GM12864 (cell line): ENCODE data around the gene HMGA1.

Source experiments
- DNase-seq: peaks from one replicate; pipeline ENCODE4 v3.0.0-alpha.2; 2011; ENCODE audit warnings: low read depth
- H3K4me3 ChIP-seq: 2 replicates; pipeline ENCODE4 v1.5.1; 2011; ENCODE audit warnings: mild to moderate bottlenecking, low read depth, low read length, control low read depth
- TF ChIP-seq, protein P1 (sequence below): IDR thresholded peaks from 2 replicates; pipeline ENCODE4 v1.5.1; 2011; ENCODE audit warnings: low read depth, mild to moderate bottlenecking, moderate library complexity, low read length, control low read depth, inconsistent platforms; ENCODE audit errors: missing control alignments

Gene HMGA1

DNA sequence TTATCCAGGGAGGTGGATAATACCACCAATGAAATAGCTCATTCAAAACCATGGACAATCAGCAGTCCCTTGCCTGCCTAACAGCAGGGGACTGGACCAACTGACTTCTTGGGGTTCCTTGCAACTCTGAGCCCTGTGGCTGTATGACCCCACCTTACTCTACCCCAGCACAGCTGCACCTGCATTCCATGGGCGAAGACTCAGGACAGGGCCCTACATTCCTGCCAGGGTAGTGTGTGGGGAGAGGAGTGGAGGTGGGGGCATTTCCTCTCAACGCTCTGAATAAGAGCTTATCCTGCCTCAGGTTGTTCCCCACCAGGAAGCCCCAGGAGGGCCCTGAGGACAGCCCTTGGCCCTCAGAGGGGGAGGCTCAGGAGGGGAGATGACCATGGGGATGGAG, 30.8 kb upstream of the HMGA1 start:
- no peak for DNase-seq
- TF ChIP-seq, protein P1, sequence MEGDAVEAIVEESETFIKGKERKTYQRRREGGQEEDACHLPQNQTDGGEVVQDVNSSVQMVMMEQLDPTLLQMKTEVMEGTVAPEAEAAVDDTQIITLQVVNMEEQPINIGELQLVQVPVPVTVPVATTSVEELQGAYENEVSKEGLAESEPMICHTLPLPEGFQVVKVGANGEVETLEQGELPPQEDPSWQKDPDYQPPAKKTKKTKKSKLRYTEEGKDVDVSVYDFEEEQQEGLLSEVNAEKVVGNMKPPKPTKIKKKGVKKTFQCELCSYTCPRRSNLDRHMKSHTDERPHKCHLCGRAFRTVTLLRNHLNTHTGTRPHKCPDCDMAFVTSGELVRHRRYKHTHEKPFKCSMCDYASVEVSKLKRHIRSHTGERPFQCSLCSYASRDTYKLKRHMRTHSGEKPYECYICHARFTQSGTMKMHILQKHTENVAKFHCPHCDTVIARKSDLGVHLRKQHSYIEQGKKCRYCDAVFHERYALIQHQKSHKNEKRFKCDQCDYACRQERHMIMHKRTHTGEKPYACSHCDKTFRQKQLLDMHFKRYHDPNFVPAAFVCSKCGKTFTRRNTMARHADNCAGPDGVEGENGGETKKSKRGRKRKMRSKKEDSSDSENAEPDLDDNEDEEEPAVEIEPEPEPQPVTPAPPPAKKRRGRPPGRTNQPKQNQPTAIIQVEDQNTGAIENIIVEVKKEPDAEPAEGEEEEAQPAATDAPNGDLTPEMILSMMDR, result no peak
- no peak overlapping the region for H3K4me3 ChIP-seq

DNA sequence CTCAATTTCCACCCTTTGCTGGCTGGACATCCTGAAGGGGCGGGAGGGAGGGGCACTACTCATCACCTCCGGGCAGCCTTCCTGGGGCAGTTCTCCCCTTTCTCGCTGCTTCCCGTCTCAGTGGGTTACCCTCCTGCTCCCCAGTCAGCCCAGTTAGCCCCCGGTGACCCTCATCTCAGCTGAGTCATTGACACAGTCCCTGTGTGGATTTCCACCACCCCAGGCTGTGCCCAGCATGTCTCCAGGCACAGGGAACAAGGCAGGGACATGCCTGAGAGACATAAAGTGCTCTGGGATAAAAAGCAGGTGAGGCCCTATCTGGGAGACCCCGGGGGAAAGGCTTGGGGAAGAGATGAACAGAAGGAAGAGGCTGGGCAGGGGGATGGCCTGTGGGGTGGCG, 29.9 kb upstream of the HMGA1 start:
- TF ChIP-seq, protein P1, result no peak
- H3K4me3 ChIP-seq, result no peak overlapping the region
- DNase-seq, result no peak

DNA sequence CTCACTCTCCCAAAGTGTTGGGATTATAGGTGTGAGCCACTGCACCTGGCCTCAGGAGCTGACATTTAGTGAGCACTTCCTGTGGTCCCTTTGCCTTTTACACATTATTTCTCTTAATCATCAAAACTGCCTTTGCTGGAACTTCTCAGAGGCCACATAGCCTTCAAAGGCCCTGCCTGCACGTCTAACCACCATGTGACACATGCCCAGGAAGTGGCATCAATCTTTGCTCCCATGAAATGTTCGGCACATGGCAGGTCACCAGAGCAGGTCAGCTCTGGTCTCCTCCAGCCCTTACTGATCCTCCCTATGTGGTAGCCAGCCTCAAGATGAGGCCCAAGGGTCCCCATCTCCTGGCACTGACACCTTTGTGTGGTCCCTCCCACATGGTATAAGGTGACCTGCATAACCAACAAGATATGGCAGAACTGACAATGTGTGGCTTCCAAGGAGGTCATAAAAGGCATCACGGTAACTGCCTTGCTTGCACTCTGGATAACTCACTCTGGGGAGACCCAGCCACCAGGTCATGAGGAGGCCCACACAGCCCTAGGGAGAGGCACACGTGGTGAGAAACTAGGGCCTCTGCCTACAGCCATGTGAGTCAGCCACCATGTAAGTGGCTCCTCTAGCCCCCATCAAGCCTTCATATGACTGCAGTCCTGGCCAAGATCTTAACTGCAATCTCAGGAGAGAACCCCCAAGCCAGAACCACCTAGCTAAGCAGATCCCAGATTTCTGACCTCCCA, 28.8 kb upstream of the HMGA1 start:
- TF ChIP-seq, protein P1, result no peak
- no peak overlapping the region for H3K4me3 ChIP-seq
- DNase-seq, result no peak

DNA sequence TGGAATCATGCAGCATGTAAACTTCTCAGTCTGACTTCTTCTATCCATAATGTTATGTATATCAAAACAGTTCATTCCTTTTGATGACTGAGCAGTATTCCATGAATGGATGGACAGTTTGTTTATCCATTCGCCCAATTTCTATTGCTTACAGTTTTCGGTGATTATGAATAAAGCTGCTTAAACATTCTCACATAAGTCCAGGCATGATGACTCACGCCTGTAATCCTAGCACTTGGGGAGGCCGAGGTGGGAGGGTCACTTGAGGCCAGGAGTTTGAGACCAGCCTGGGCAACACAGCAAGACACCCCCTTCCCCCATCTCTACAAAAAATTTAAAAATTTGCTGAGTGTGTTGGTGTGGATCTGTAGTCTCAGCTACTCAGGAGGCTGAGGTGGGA, 22.9 kb upstream of the HMGA1 start:
- no peak for DNase-seq
- TF ChIP-seq, protein P1, result no peak
- no peak overlapping the region for H3K4me3 ChIP-seq

DNA sequence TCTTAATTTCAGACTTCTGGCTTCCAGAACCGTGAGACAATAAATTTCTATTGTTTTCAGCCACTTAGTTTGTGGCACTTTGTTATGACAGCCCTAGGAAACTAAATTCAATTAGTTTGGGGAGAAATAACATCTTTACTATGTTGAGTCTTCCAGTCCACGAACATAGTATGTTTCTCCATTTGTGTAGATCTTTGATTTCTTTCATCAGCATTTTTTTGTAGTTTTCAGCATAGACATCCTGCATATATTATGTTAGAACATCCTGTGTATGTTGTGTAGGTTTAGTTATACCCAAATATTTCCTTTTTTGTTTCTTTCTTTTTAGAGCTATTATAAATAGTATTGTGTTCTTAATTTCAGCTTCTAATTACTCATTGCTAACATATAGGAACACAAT, 18.0 kb upstream of the HMGA1 start:
- DNase-seq, result no peak
- no peak overlapping the region for H3K4me3 ChIP-seq
- TF ChIP-seq, protein P1, result no peak

DNA sequence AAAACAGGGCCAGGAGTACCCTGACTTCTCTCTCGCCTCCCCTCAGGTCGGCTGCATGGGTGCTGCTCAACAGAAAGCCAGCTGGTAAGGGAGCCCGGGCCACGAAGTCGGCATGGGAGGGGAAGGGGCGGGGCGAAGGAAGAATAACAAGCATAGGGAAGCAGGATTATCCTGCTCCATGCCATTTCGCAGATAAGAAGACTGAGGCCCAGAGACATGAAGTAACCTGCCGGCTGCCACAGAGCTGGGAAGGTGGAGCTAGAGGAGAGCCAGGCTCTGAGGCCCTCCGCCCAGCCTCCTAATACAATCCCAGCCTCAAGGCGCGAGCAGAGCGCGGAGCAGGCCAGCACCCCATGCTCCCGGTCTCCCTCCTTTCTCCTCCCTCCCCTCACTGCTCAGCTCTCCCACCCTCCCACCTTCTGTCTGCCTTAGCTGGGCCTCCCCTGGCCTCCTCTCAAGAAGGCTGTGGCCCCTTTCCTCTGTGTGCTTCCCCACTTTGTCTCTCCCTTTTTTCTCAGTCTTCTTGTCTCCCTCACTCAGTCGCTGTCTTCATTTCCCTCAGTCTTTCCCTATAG, 13.2 kb upstream of the HMGA1 start:
- no peak for DNase-seq
- H3K4me3 ChIP-seq, result no peak overlapping the region
- TF ChIP-seq, protein P1, result no peak
